SW 1271 (cell line): ENCODE measurements around the gene SLC7A4.
"Not testable (repeated sequence)": the region's sequence is repeated elsewhere in the genome, so short reads cannot be mapped to it uniquely, and the experiment has no call there.

ENCODE experiments used
- DNase-seq, 2 experiments: peaks; one replicate each; lab custom pipeline; 2025; lab: John Stamatoyannopoulos, UW

SLC7A4 gene

DNA sequence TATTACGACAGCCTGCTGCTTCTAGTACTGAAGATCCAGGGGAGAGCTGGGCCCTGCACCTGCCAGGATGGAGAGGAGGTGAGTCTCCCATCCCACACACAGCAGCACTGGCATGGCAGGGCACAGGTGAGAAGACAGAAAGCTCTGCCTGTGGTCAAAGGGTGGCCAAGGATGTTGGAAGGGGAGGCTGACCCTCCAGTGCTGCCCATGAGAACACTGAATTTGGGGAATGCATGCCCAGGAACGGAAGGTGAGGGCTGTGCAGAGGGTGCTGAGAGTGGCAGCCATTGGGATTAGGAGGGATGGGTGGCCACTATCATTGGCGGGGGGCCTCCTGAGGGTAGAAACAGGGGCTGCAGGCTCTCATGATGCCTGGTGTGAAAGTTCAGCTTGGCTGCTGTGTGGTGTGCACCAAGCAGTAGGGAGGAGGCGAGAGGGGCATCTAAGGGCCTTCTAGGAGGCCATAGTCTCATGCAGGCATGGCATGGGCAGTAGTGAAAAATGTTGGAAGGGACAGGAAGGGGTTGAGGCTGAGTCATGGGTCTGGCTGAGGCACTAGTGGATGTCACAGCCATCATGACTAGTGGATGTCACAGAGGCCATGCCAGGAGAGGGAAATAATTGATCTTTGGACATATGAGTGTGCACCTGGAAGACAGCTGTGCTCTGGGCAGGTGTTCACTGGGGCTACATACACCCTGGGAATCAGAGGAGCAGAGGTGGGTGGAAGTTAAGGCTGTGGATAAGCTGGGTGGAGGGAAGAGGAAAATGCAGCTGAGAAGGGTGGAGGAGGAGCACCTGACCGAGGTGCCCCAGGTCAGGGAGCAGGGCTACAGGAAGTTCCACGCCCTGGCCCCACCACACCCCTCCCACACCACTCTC lies 10.9 kb upstream of the SLC7A4 start:
- DNase-seq = no peak

DNA sequence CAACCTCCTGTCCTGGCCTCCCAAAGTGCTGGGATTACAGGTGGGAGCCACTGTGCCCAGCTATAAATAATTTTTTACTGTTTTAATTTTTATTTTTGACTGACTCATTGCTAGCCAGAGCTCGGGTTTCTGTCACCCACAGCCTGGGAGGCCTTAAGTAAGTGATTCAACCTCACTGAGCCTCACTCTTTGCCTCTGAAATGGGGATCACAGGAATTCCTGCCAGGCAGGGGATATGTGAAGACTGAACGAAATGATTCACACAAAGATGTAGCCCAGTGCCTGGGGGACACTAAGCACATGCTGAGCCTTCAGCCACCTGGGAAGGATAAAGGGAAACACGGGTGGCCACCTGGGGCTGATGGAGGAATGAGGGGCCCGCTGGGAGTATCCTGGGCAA lies 9.6 kb upstream of the SLC7A4 start:
- no peak for DNase-seq

DNA sequence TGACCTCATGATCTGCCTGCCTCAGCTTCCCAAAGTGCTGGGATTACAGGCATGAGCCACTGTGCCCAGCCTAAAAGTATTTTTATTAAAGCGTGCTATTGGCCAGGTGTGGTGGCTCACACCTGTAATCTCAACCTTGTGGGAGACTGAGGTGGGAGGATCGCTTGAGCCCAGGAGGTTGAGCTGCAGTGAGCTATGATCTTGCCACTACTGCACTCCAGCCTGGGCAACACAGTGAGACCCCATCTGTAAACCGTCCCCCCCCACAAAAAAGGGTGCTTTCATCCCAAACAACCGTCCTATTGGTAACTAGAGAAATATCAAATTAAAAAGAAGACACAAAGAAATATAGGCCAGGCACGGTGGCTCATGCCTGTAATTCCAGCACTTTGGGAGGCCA lies 6.8 kb upstream of the SLC7A4 start:
- not testable (repeated sequence) for DNase-seq

DNA sequence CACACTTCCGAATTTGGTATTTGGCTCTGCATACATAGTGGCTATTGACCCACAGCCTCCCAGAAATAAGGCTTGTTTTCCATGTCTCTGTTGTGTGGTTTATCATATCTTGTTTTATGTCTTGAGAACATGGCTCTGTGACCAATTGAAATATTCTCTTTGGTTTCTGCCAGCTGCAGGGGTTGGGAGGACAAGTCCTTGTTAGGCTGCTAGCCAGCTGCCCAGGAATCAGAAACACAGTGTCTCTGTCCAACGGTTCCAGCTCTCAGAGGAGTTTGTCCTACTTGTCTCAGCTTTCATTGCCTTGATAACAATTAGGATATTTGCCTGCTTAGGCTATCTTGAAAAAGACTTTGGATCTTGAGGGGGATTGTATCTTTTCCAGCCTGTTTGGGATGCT lies 6.0 kb upstream of the SLC7A4 start:
- no peak for DNase-seq

DNA sequence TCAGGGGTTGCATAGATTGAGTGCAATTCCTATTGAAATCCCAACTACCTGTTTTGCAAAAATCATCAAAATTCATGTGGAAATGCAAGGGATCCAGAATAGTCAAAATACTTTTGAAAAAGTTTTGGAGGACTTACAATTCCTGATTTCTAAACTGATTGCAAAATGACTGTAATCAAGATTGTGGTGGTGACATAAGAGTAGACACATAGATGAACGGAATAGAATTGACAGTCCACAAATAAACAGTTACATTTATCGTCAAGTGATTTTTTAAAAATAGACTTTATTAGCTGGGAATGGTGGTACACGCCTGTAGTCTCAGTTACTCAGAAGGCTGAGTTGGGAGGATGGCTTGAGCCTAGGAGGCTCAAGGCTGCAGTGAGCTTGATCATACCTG lies 2.6 kb upstream of the SLC7A4 start:
- no peak for DNase-seq

DNA sequence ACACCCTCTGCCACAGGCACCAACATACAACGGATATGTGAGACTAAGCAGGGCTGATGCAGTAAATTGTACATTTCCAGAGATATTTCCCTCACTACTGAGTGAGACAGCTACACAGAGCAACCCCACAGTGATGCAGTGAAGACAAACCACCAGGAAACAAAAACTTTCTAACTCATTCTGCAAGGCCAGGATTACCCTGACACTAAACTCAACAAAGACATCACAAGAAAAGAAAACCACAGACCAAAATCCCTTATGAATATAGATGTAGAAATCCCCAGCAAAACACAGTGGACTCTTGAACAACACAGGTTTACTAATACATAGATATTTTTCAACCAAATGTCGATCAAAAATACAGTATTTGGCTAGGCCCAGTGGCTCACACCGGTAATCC lies 1.5 kb upstream of the SLC7A4 start:
- no peak for DNase-seq

DNA sequence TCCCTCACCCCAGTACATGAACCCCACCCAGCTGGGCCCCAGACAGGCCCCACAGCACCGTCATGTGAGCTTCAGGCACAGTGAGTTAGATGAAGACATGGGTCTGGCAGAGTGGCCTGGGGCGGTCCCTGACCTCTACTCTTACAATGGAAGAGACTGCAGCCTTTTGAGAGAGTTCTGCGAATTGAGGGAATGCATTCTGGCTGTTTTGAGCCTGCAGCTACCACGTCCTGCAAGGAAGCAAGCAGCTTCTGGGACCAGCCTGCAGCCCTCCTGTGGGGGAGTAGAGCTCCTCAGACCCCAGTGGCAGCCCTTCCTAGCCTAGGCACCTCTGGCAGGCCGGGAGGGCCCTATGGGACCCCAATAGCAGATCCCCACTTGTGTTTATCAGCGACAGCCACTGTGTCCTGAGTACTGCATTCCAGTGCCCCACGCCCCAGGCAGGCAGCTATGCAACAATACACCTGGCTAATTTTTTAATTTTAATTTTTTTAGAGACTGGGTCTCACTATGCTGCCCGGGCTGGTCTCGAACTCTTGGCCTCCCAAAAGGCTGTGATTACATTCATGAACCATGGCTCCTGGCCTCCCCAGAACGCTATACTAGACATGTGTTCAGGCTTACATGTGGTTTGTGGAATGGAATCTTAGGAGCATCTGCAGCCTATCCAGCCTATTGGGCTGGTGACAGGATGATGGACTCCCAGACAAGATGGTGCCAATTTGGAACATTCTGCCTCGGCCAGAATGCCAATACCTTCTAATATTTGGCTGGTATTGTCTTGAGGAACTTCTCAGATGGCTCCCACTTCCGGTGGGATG lies 717 bp upstream of the SLC7A4 start:
- DNase-seq = no peak

DNA sequence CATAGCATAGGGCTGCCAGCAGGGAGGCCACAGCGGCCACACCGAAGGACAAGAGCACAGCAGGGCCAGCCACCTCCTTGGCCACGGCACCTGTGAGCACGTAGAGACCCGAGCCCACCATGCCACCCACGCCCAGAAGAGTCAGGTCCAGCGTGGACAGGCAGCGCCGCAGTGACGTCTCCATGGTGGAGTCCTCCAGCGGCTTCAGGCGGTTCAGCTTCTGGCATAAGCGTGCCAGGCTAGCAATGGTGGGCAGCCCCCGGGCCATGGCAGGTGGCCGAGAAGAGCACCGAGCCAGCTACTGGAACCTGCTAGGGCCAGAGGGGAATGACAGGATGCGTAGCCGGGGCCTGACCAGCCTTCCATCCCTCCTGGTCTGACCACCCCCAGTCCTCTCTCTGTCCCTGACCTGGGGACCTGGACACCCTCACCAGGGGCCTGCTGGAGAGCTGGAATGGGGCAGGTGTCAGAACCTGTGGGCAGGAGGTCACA lies 770 bp downstream of the SLC7A4 start:
- DNase-seq = no peak

DNA sequence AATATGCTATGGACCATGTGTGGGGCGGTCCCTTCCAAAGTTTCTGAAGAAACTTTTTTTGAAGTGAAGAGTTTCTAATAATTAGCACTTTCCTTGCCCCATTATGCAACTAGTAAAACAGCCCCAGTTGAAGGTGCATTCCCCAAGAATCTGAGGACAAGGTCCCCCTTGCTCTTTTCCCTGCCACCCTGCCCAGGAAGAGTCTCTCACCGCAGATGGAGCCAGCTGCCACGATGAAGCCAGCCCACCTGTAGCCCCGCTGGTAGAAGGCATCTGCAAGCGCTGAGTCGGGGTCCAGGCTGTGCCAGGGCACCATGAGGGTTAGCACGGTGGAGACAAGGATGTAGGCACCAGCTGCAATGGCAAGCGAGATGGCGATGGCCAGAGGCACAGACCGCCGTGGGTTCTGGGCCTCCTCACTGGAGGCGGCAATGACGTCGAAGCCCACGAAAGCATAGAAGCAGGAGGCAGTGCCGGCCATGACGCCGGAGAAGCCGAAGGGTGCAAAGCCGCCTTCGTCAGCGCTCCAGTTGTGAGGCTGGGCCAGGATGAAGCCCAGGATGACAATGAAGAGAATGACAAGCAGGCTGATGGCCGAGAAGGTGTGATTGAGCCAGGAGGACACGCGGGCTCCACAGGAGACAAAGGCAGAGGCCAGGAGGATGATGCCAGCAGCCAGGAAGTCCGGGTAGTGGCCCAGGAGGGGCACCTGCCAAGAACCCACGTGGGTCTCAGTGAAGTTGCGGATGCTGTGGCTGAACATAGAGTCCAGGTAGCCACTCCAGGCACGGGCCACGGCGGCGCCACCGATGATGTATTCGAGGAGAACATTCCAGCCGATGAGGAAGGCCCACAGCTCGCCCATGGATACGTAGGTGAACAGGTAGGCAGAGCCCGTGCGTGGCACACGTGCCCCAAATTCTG lies 1.5 kb downstream of the SLC7A4 start:
- DNase-seq = no peak

DNA sequence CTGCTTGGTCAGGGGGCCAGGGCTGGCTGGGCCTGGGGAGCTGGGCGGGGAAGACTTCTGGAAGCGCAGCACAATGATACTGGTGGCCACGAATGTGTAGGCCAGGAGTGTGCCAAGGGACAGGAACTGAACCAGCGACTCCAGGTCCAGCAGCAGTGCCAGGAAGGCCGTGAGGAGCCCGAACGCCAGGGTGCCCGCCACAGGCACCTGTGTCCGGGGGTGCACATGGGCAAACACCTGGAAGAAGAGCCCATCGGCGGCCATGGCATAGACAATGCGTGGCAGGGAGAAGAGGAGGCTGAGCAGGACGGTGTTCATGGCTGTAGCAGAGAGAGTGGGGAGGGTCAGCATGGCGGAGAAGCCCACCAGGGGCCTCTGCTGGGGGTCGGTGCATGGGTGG lies 2.3 kb downstream of the SLC7A4 start:
- DNase-seq = no peak

DNA sequence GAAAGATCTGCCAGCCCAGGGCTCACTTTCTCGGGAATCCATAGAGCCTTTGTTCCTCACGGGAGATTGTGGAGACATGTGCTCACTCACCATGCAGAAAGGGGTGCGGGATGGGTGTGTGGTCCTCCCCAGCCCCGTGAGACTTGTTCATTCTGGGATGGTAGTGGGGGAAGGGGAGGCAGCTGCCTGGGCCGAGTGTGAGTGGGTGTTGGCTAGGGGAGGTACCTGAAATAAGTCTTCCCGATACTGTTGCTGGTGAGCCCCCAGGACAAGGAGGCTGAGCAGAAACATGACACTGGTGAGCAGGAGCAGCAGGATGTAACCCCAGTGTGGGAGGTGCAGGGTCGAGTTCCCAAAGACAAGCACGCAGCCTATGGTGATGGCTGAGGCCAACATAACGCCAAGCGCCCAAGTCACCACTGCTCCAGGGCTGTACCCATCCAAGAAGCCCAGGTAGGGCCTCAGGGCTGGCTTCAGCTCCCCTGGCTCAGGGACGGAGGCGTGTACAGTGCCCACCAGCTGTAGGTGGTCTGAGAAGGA lies 2.8 kb downstream of the SLC7A4 start:
- no peak for DNase-seq

DNA sequence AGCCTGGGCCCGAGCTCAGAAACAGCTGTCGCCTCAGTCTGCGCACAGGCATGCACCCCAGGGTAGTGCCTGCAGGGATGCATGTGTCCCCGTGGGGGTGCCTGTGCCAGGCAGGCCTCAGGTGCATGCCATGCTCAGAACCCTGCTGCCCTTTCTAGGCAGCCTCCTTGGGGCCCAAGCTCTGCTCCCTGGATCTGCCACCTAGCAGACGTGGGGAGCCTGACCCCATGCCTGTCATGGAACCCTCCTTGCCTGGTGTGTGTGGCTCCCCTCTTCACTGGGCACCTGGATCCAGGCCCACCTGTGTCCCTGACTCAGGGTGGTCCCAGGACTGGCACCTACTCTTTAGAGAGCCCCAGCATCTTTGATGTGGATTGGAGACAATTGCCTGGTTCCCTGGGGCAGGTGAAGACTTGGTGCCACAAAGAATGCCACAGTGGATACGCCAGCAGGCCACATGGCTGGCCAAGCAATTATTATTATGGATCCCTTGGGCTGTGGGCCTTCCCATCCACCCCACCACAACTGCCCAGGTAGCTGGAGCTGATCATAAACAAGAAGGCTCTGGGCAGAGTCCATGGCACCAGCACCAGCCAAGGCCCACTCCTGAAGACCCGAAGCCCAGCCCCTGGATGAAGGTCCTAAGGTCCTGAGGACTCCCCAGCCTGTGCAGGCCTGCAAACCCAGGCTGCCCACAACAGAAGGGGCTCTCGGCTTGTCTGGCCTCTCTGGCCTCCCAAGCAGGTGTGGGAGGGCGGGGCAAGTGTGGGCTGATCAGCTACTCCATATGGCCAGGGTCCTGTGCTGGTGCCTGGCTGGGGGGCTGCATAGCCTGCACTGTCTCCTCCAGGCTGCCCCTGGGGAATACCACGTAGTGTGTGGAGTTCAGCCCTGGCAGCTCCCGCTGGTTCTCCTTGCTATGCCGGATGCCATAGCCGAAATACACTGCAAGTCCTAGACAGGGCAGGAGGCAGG lies 3.8 kb downstream of the SLC7A4 start:
- no peak for DNase-seq

DNA sequence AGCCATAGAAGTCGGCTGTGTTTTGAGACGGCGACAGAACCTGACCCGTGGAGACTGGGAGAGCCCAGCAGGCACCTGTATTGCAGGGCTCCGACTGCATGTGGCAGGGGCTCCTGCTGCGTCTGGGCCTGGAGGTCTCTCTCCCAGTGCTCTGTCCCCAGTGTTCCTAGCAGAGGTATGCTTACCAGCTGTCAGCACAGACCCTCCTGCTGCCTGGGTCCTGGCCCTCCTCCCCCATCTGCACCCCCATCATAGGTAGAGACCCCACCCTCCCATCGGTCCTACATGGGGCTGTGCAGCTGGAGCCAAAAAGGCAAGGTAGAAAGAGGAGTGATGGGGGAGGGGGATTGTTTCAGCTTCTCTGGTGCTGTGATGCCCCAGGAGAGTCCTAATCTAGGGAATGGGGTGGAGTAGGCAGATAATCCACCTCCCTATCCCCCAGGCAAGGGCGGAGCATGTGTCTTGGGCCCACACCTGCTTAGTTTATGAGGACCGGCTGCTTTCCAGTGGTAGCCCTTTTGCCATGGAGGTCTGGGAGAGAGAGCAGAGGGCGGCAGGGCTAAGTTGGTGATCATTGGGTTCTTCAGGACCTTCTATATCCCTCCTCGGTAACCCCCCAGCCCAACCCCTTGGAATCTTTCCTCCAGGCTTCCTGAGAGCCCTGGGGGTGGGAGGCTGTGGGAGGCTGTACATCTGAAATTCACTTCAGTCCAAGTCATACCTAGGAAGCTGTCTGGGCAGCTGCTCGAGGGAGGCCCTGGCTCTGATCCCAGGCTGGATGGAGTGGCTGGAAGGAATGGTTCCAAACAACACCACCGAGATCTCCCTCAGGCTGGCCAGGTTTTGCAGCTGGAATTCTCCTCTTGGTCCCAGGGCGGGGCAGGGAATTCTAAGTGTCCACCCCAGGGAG lies 5.3 kb downstream of the SLC7A4 start:
- no peak for DNase-seq

DNA sequence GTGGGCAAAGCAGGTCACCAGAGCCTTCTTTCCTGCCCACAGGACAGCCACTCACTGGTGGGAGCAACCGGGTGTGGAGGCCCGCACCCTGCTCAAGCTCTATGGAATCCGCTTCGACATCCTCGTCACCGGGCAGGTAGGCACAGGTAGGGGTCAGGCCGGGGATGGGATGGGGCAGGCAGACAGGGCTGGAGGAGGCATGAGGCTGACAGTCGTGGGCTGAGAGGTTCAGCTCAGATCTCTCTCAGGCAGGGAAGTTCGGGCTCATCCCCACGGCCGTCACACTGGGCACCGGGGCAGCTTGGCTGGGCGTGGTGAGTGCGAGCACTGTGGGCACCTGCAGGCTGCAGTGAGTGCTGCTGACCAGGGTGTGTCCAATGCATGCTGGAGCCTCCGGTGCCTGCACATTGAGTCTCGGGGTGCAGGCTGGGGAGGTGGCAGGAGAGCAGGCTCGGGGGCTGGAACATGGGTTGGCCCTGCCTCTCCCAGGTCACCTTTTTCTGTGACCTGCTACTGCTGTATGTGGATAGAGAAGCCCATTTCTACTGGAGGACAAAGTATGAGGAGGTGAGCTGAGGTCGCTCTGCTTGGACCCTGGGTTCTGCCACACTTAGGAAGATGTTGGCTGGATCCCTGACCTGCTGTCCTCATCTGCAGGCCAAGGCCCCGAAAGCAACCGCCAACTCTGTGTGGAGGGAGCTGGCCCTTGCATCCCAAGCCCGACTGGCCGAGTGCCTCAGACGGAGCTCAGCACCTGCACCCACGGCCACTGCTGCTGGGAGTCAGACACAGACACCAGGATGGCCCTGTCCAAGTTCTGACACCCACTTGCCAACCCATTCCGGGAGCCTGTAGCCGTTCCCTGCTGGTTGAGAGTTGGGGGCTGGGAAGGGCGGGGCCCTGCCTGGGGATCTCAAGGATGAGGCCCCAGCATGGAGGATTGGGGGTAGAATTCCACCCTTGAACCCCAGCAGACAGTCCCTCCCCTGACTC lies 6.3 kb downstream of the SLC7A4 start:
- no peak for DNase-seq

DNA sequence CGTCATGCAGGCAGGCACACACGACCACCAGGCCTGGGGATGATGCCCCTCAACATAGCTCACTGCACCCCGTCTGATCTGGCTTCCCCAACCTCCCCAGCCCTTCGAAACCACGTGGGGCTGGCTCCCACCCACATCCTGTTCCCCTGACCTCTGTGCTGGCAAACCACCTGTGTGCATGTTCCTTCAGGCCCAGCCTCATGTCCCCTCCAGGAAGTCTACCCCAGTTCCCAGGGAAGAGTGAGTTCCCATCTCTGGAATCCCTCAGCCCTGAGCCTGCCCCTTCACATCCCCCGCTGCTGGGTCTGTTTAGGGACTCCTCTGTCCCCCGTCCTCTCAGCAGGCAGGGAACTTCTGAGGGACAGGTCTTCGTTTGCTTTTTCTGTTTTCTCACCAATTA lies 7.1 kb downstream of the SLC7A4 start:
- no peak for DNase-seq

DNA sequence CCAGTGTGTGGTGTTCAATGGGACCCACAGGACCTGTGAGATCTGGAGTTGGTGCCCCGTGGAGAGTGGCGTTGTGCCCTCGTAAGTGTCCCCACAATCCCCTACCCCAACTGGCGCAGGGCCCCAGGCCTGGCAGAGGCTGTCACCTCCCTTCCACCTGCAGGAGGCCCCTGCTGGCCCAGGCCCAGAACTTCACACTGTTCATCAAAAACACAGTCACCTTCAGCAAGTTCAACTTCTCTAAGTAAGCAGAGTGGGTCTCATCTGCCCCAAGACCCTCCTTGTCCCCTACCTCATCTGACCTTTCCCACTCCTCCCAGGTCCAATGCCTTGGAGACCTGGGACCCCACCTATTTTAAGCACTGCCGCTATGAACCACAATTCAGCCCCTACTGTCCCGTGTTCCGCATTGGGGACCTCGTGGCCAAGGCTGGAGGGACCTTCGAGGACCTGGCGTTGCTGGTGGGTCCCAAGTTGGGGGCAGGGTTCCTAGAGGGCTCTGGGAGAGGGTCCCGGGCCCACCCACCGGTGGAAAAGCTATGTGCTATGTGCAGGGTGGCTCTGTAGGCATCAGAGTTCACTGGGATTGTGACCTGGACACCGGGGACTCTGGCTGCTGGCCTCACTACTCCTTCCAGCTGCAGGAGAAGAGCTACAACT lies 9.3 kb downstream of the SLC7A4 start:
- DNase-seq = no peak

DNA sequence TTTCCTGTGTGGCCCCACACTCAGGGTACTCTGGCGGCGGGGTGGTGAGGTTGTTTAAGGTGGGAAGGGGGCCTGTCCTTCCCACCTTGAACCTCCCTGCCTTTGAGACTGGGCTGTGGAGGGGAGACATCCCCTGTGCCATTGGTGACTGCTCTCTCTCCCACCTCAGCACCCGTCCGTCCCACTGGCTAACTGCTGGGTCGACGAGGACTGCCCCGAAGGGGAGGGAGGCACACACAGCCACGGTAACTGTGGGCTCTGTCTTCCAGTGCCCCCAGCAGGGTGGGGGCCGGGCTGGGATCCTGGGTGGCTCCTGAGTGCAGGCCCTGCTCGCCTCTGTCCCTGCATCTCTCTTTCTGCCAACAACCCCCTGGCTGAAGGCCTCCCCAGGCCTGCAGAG lies 9.9 kb downstream of the SLC7A4 start:
- DNase-seq = no peak
